ENCODE results near the gene SMIM45.

The SMIM45 gene

DNA sequence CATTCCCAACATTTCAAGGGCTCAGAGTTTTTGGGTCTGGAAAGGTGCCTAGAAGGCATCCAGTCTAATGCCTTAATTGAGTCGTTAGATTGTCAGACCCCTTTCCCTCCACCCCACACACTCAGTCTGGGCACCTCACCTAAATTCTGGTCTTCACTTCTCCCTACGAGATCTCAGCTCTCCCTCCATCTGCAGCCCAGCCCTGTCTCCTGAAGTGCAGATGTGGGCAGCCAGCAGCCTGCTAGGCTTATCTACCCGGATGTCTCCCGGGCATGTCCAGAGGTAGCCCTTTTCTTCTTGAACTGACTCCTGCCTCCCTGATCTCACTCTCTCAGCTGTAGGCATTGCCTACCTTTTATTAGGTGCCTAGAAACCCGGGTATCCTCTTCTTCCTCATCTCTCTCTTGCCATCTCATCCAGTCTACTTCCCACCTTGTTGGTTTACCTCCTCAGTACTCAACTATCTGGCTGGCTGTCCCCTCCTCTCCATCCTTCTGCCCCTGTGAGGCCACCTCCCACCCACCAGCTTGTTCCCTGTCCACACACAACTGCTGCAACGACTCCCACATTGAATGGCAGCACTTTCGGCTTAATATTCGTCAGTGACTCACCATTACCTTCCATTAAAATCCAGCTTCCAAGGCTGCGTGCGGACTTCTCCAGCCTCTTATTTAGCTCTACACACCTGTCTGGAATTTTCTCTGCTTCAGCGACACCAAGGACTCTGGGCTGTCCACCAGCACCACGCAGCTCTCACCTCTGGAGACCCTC is 23.5 kb downstream of the SMIM45 start:
- no peak overlapping the region for H3K4me3 ChIP-seq
- WGBS, 2 donors, result 48 to 49% methylated on average over 12 of the region's 12 CpGs
- peaks cover 12% of the 10 kb centered on the region for H3K4me1 ChIP-seq
- ATAC-seq, result no peak
- H3K27ac ChIP-seq, result no peak overlapping the region
- intact Hi-C loops (cut with DNase I), result no loop called here
- H3K9me3 ChIP-seq, result no peaks in the 10 kb centered on the region
- H3K36me3 ChIP-seq (replicated peaks in 1 of 2; ENCODE audit: insufficient read depth in 1 of 2, low read depth in 2 of 2), result no peaks in the 10 kb centered on the region
- peaks cover 0 to 8% of the 10 kb centered on the region in 2 donors for H3K27me3 ChIP-seq
- no peak for DNase-seq
- TF ChIP-seq POLR2A (IDR thresholded peaks at IDR 0.05), result no peak
- TF ChIP-seq, protein P1, sequence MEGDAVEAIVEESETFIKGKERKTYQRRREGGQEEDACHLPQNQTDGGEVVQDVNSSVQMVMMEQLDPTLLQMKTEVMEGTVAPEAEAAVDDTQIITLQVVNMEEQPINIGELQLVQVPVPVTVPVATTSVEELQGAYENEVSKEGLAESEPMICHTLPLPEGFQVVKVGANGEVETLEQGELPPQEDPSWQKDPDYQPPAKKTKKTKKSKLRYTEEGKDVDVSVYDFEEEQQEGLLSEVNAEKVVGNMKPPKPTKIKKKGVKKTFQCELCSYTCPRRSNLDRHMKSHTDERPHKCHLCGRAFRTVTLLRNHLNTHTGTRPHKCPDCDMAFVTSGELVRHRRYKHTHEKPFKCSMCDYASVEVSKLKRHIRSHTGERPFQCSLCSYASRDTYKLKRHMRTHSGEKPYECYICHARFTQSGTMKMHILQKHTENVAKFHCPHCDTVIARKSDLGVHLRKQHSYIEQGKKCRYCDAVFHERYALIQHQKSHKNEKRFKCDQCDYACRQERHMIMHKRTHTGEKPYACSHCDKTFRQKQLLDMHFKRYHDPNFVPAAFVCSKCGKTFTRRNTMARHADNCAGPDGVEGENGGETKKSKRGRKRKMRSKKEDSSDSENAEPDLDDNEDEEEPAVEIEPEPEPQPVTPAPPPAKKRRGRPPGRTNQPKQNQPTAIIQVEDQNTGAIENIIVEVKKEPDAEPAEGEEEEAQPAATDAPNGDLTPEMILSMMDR (IDR thresholded peaks at IDR 0.05), result no peak

DNA sequence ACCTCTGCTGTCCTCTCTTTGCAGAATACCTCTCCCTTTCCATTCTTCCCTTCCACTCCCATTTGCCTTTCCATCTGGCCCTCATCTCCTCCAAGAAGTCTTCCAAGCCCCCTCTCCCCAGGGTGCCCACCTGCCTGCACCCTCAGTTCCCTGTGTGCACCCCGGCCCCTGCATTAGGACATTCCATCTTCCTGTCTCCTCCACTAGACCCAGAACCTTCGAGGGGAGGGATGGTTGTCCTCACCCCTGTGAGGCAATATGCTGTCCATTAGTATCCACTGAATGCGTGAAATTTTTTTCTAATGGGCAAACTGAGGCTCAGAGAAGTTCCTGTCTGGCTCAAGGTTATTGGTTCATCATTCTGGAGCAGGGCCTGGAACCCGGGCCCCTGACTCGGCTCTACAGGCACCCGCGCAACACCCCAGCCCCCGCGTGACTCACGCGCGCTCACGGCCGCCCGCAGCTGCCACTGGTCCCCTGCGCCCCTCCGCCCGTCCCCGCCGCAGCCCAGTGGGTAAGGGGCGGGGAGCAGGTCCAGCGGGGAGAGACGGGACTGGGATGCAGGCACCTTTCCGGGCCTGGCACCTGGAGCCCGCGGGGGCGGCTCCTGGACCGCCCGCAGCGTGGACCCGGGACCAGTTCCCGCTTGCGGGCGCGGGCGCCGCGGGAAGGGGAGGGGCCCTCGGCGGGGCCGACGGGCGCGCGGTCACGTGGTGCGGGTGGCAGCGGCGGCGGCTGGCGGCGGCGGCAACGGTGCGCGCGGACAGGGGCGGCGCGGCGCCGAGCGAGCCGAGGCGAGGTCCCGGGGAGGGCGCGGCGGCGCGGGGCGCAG is 24.3 kb downstream of the SMIM45 start:
- Histone ChIP-seq H3K27me3 (peaks cover 0 to 8% of the 10 kb centered on the region in 2 donors), H3K27ac (no peak overlapping the region), H3K9me3 (no peaks in the 10 kb centered on the region), H3K4me1 (peaks cover 12% of the 10 kb centered on the region), H3K36me3 (replicated peaks in 1 of 2; ENCODE audit: insufficient read depth in 1 of 2, low read depth in 2 of 2) (no peaks in the 10 kb centered on the region), H3K4me3 (no peak overlapping the region)
- intact Hi-C loops (cut with DNase I), result no loop called here
- 3 to 23% methylated on average over 3 to 40 of the region's 72 CpGs for WGBS, 2 donors
- DNase-seq (peak; percentile 26 to 65 (median 32)), ATAC-seq (peak; percentile 77)
- TF ChIP-seq, protein P1 (IDR thresholded peaks at IDR 0.05), result no peak
- TF ChIP-seq POLR2A (IDR thresholded peaks at IDR 0.05), result no peak

DNA sequence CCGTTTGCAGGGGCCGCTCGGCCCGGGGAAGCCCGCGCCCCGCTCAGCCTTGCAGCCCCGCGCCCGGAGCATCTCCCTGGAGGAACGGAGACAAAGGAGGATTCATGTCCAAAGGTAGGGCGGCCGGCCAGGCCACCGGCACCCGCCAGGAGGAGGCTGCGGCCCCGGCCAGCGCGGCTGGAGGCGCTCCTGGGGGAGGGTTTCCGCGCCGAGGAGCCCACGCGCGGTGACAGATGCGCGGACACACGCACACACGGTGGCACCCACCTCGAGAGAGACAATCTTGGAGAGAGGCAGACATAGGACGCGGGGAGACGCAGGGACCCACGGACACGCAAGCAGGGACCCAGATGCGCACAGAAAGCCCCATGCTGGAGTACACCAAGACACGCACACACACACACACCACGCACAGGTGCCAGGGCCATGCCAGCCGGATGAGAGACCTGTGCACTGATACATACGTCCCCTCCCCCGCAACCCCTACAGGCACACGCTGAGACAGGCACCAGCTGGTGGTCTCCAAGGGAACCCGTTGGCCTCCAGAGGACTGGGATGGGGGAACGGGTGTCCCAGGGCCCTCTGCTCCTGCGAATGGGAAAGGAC is 25.1 kb downstream of the SMIM45 start:
- TF ChIP-seq POLR2A (IDR thresholded peaks at IDR 0.05), result no peak
- TF ChIP-seq, protein P1 (IDR thresholded peaks at IDR 0.05), result no peak
- Histone ChIP-seq H3K9me3 (no peaks in the 10 kb centered on the region), H3K27me3 (peaks cover 0 to 8% of the 10 kb centered on the region in 2 donors), H3K36me3 (replicated peaks in 1 of 2; ENCODE audit: insufficient read depth in 1 of 2, low read depth in 2 of 2) (no peaks in the 10 kb centered on the region), H3K4me1 (peaks cover 12% of the 10 kb centered on the region), H3K27ac (no peak overlapping the region), H3K4me3 (no peak overlapping the region)
- intact Hi-C loops (cut with DNase I), result no loop called here
- DNase-seq (peak in 1 of 4 donors; percentile 18), ATAC-seq (peak; percentile 12)
- WGBS, 2 donors, result 4 to 11% methylated on average over 5 to 46 of the region's 46 CpGs

DNA sequence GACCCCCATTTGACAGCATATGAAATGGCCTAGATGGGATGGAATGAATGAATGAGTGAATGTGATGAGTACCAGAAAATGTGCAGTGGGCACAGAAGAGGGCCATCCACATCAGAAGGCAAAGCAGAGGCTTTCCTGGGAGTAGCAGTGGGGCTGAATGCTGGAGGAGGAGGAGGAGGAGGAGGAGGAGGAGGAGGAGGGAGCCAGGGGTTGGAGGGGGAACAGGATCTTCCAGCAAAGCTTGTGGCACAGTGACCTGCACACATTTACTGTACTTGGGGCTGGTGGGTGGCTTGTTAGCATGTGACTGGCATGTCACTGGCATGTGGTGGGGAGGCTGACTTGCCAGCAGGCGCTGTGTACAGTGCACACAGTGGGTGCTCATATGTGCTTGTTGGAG is 26.8 kb downstream of the SMIM45 start:
- intact Hi-C loops (cut with DNase I), result no loop called here
- H3K4me1 ChIP-seq, result peaks cover 12% of the 10 kb centered on the region
- H3K4me3 ChIP-seq, result no peak overlapping the region
- ATAC-seq (no peak), DNase-seq (no peak)
- 86 to 93% methylated on average over 1 of the region's 1 CpG for WGBS, 2 donors
- no peak for TF ChIP-seq POLR2A (IDR thresholded peaks at IDR 0.05)
- TF ChIP-seq, protein P1 (IDR thresholded peaks at IDR 0.05), result no peak
- no peak overlapping the region for H3K27ac ChIP-seq
- no peaks in the 10 kb centered on the region for H3K9me3 ChIP-seq
- no peaks in the 10 kb centered on the region for H3K36me3 ChIP-seq (replicated peaks in 1 of 2; ENCODE audit: insufficient read depth in 1 of 2, low read depth in 2 of 2)
- H3K27me3 ChIP-seq, result peaks cover 0 to 8% of the 10 kb centered on the region in 2 donors

Data from body of pancreas (tissue), 4 donors.